ENCODE results near the gene TAF4. TPM values are rescaled to one million over a fixed set of nuclear protein-coding genes. Genes with fewer than 3 reads are reported as not detected.

Gene TAF4
- total and polyA plus RNA-seq, 3 experiments from 2014 or later, result 1.4 to 21.0 (median 20.5) TPM

DNA sequence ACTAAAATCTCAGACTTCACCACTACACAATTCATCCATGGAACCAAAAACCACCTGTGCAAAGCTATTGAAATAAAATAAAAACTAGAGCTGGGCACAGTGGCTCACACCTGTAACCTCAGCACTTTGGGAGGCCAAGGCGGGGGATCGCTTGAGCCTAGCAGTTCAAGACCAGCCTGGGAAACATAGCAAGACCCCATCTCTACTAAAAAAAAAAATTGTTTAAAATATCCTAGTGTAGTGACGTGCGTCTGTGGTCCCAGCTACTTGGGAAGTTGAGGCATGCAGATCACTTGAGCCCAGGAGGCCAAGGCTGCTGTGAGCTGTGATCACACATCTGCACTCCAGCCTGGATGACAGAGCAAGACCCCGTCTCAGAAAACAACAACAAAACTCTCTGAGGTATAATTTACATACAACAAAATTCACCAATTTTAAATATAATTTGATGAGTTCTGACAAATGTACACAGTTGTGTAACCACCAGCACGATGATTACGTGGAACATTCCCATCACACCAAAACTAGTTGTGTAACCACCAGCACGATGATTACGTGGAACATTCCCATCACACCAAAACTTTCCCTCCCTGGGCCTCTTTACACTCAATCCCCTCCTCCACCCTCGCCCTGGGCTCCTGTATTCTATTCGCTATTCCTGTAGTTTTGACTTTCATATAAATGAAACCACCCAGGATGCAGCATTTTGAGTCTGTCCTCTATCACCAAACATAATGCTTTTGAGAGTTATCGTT is 107.5 kb downstream of the TAF4 start:
- no peak for DNase-seq
- Mint-ChIP-seq H3K27ac (no peak overlapping the region), H3K9me3 (no peaks in the 10 kb centered on the region), H3K4me3 (no peak overlapping the region), H3K36me3 (peaks cover 0 to 4% (median 0%) of the 10 kb centered on the region in 3 donors), H3K27me3 (peaks cover 15 to 19% of the 10 kb centered on the region in 2 donors), H3K4me1 (no peaks in the 10 kb centered on the region)
- no peak overlapping the region for H3K4me3 ChIP-seq (ENCODE audit: low read length)
- H3K27me3 ChIP-seq (ENCODE audit: insufficient read depth, low read length, poor library complexity, severe bottlenecking), result peaks cover 5% of the 10 kb centered on the region
- H3K27ac ChIP-seq (ENCODE audit: low read depth, low read length), result no peak overlapping the region
- H3K36me3 ChIP-seq (ENCODE audit: insufficient read depth, low read length), result no peaks in the 10 kb centered on the region
- H3K9me3 ChIP-seq (ENCODE audit: low read length), result no peaks in the 10 kb centered on the region
- H3K4me1 ChIP-seq (ENCODE audit: insufficient read depth, low read length), result no peaks in the 10 kb centered on the region
- POLR2A ChIA-PET, result no interaction called here
- CTCF ChIA-PET, result no interaction called here

DNA sequence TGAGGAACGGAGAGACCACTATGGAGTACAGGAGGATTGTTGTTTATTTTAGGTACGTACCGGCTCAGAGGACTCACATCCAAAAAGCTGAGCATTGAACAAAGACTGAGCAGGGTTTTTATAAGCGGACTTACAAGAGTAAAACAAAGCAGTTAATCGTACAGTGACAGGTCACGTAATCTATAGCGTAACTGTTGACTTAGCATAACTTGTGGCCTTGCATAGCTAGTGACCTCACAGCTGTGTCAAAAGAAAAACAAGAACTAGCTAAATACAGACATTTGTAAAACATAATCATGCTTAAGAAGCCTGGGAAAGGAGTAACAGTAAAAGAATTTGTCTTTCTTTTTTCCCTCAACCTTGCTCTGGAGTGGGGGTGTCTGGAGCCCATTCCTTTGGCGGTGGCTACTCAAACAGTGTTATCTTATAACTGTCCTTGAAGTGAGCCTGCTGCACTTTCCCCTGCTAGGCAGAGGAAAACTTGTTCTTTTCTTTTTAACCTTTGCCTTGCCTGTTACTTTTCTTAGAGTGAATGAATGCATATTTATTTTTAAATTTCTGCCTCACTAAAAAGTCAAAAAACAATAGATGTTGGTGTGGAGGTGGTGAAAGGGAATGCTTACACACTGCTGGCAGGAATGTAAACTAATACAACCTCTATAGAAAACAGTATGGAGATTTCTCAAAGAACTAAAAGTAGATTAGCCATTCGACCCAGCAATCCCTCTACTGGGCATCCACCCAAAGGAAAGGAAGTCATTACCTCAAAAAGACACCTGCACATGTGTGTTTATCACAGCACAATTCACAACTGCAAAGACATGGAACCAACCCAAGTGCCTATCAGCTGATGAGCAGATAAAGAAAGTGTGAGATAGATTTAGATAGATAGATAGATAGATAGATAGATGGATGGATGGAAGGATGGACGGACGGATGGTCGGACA is 109.0 kb downstream of the TAF4 start:
- no peak overlapping the region for H3K27ac ChIP-seq (ENCODE audit: low read depth, low read length)
- Mint-ChIP-seq H3K4me3 (no peak overlapping the region), H3K4me1 (no peaks in the 10 kb centered on the region), H3K9me3 (no peaks in the 10 kb centered on the region), H3K36me3 (no peaks in the 10 kb centered on the region), H3K27ac (no peak overlapping the region), H3K27me3 (peaks cover 13 to 22% of the 10 kb centered on the region in 2 donors)
- no peaks in the 10 kb centered on the region for H3K4me1 ChIP-seq (ENCODE audit: insufficient read depth, low read length)
- H3K9me3 ChIP-seq (ENCODE audit: low read length), result no peaks in the 10 kb centered on the region
- H3K4me3 ChIP-seq (ENCODE audit: low read length), result no peak overlapping the region
- ChIA-PET CTCF (no interaction called here), POLR2A (no interaction called here)
- H3K27me3 ChIP-seq (ENCODE audit: insufficient read depth, low read length, poor library complexity, severe bottlenecking), result peaks cover 2% of the 10 kb centered on the region
- DNase-seq, result no peak
- no peaks in the 10 kb centered on the region for H3K36me3 ChIP-seq (ENCODE audit: insufficient read depth, low read length)

DNA sequence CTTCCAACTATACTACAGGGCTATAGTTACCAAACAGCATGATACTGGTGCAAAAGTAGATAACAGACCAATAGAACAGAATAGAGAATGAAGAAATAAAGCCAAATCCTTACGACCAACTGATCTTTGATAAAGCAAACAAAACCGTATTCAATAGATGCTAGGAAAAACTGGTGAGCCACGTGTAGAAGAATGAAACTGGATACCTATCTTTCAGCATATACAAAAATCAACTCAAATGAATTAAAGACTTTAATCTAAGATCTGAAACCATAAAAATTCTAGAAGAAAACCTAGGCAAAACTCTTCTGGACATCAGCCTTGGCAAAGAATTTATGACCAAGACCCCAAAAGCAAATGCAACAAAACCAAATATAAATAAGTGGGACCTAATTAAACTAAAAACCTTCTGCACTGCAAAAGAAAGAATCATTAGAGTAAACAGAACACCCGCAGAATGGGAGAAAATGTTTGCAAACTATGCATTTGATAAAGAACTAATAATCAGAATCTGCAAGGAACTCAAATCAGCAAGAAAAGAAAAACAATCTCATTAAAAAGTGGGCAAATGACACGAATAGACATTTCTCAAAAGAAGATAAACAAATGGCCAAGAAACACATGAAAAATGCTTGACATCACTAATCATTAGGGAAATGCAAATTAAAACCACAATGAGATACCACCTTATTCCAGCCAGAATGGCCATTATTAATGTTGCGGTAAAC is 109.8 kb downstream of the TAF4 start:
- CTCF ChIA-PET, result no interaction called here
- H3K9me3 Mint-ChIP-seq, result no peaks in the 10 kb centered on the region
- no peaks in the 10 kb centered on the region for H3K36me3 ChIP-seq (ENCODE audit: insufficient read depth, low read length)
- no peaks in the 10 kb centered on the region for H3K36me3 Mint-ChIP-seq
- H3K4me1 Mint-ChIP-seq, result no peaks in the 10 kb centered on the region
- H3K4me3 Mint-ChIP-seq, result no peak overlapping the region
- H3K27me3 Mint-ChIP-seq, result peaks cover 13 to 19% of the 10 kb centered on the region in 2 donors
- H3K9me3 ChIP-seq (ENCODE audit: low read length), result no peaks in the 10 kb centered on the region
- POLR2A ChIA-PET, result no interaction called here
- no peak overlapping the region for H3K27ac ChIP-seq (ENCODE audit: low read depth, low read length)
- H3K4me1 ChIP-seq (ENCODE audit: insufficient read depth, low read length), result no peaks in the 10 kb centered on the region
- H3K4me3 ChIP-seq (ENCODE audit: low read length), result no peak overlapping the region
- DNase-seq, result no peak
- no peaks in the 10 kb centered on the region for H3K27me3 ChIP-seq (ENCODE audit: insufficient read depth, low read length, poor library complexity, severe bottlenecking)
- no peak overlapping the region for H3K27ac Mint-ChIP-seq

DNA sequence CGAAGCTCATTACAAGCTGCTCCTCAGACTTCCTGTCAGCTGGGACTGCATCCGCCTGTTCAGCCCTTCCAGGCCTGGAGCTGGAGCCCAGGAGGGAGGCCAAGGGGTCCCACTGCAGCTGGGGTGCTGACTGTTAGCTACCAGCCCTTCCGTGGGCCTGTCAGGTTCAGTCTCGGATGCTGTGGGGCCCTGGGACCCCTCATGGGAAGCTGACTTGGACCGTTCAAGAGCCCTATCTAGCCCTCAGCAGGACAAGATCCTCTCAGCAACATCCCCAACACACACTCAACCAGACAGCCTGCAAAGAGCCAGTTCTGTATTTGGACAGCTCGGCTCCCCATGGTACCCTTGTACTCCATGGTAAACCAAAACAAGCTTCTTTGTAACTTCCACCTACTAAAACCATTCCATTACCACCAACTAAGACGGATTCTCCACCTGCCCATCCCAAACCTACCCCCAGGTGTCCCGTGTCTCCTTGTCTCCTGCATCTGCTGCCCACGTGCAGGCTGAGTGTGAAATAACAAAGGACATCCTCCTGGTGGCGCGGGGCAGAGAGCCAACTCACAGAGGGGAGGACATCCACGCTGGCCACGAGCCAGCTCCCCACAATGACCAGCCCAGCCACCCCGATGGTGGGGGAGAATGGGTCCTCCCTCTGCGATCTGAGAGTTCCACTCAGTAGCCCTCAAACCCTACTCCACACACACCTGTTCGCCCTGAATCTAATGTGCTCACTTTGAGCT is 111.2 kb downstream of the TAF4 start:
- Mint-ChIP-seq H3K4me3 (no peak overlapping the region), H3K27ac (no peak overlapping the region), H3K27me3 (peaks cover 13 to 19% of the 10 kb centered on the region in 2 donors), H3K4me1 (no peaks in the 10 kb centered on the region), H3K36me3 (no peaks in the 10 kb centered on the region), H3K9me3 (no peaks in the 10 kb centered on the region)
- H3K36me3 ChIP-seq (ENCODE audit: insufficient read depth, low read length), result no peaks in the 10 kb centered on the region
- no peaks in the 10 kb centered on the region for H3K9me3 ChIP-seq (ENCODE audit: low read length)
- no peak overlapping the region for H3K4me3 ChIP-seq (ENCODE audit: low read length)
- ChIA-PET POLR2A (no interaction called here), CTCF (no interaction called here)
- no peaks in the 10 kb centered on the region for H3K4me1 ChIP-seq (ENCODE audit: insufficient read depth, low read length)
- DNase-seq, result no peak
- no peaks in the 10 kb centered on the region for H3K27me3 ChIP-seq (ENCODE audit: insufficient read depth, low read length, poor library complexity, severe bottlenecking)
- no peak overlapping the region for H3K27ac ChIP-seq (ENCODE audit: low read depth, low read length)

DNA sequence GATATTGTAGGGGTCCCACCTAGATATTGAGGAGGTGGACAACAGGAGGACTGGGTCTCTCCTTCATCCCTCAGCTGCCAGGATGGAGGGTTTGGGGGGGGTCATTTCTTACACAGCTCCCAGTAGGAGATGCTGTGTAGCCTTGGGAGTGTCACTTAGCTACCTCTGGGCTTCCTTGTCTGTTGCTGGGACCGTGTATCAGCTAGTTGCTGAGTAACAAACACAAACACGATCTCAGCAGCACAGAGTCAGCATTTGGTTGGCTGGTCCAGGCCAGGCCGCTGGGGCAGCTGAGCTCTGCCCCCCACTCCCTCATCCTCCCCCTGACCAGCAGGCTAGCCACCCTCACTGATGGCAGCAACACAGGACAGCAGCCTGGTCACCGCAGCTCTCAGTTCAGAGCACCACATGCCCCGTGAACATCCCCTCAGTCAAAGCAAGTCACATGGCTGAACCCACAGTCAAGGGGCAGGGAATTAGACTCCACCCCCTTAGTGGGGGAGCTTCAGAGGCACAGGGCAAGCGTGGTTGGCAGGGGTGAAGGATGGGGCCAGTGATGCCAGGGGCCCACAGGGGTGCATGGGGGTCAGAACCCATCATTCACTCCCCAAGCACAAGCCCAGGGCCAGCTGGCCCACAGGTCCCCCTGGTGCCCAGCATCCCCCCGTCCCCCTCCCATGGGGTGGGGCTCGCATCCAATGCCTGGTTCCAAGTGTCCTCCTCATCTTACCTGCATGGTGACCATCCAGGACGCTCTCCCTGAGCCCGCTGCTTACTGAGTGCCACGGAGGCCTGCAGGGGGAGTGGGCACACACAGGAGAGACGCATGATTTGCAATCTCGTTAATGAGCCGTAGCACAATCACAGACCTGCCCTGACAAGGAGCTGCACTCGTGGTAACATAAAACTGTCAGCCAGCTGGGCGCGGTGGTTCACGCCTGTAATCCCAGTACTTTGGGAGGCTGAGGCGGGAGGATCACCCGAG is 112.4 kb downstream of the TAF4 start:
- Mint-ChIP-seq H3K27ac (no peak overlapping the region), H3K27me3 (peaks cover 13 to 19% of the 10 kb centered on the region in 2 donors), H3K4me3 (no peak overlapping the region), H3K4me1 (no peaks in the 10 kb centered on the region), H3K36me3 (peaks cover 0 to 2% (median 0%) of the 10 kb centered on the region in 3 donors), H3K9me3 (no peaks in the 10 kb centered on the region)
- ChIA-PET POLR2A (no interaction called here), CTCF (no interaction called here)
- Histone ChIP-seq H3K4me3 (ENCODE audit: low read length) (no peak overlapping the region), H3K9me3 (ENCODE audit: low read length) (no peaks in the 10 kb centered on the region), H3K4me1 (ENCODE audit: insufficient read depth, low read length) (no peaks in the 10 kb centered on the region), H3K27me3 (ENCODE audit: insufficient read depth, low read length, poor library complexity, severe bottlenecking) (no peaks in the 10 kb centered on the region), H3K27ac (ENCODE audit: low read depth, low read length) (no peak overlapping the region), H3K36me3 (ENCODE audit: insufficient read depth, low read length) (no peaks in the 10 kb centered on the region)
- DNase-seq, result no peak

DNA sequence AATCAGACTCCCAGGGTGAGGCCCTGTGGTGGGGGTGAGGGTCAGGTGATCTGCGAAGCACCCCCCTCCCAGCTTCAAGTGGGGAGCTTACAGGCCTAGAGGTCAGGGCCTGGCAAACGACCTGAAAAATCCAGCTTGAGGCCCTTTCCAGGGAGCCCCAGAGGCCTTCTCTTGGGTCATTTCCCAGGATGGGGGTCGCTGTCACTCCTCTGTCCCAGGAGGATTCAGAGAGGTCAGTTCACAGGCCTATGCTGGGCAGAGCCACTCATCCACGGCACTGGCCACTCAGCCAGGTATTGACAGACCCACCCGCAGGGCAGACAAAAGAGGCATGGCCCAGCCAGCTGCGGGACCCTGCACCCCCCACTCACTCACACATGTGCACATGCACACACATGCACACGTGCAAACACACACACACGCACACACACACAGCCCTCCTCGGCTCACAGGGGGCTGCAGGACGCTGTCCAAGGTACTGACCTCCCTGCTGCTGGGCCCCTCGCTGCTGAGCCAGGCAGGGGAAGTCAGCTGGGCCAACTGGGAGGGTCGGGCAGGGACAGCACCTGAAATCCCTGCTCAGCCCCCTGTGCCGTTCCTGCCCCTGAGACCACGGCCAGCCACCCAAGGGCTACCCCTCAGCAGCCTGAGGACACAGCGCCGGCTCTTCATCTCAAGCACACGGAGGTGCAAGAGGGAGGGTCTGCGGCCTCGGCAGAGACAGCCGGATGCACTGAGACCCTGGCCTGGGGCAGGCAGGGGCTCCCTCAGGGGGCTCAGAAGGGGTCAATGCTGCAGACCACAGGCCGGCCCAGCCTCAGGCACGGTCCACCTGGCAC is 113.8 kb downstream of the TAF4 start:
- no peak overlapping the region for H3K27ac ChIP-seq (ENCODE audit: low read depth, low read length)
- H3K9me3 ChIP-seq (ENCODE audit: low read length), result no peaks in the 10 kb centered on the region
- H3K27ac Mint-ChIP-seq, result no peak overlapping the region
- peaks cover 0 to 2% (median 0%) of the 10 kb centered on the region in 3 donors for H3K36me3 Mint-ChIP-seq
- POLR2A ChIA-PET, result no interaction called here
- CTCF ChIA-PET, result no interaction called here
- no peak overlapping the region for H3K4me3 ChIP-seq (ENCODE audit: low read length)
- no peak for DNase-seq
- H3K27me3 ChIP-seq (ENCODE audit: insufficient read depth, low read length, poor library complexity, severe bottlenecking), result no peaks in the 10 kb centered on the region
- no peaks in the 10 kb centered on the region for H3K4me1 Mint-ChIP-seq
- H3K9me3 Mint-ChIP-seq, result no peaks in the 10 kb centered on the region
- no peaks in the 10 kb centered on the region for H3K4me1 ChIP-seq (ENCODE audit: insufficient read depth, low read length)
- H3K27me3 Mint-ChIP-seq, result peaks cover 13 to 18% of the 10 kb centered on the region in 2 donors
- H3K4me3 Mint-ChIP-seq, result no peak overlapping the region
- no peaks in the 10 kb centered on the region for H3K36me3 ChIP-seq (ENCODE audit: insufficient read depth, low read length)

Data from CD8-positive, alpha-beta memory T cell (primary cell).